Fibroblast of mammary gland (primary cell): ENCODE data around the gene PPOX.
A peak's percentile ranks its signal among the peaks of the same experiment; 100 is the strongest.

Experiments
- DNase-seq: peaks from one replicate; pipeline ENCODE4 v3.0.0-alpha.2; 2010; ENCODE audit warnings: low read depth
- H3K4me3 ChIP-seq: 2 replicates; pipeline ENCODE4 v1.5.1; 2011; ENCODE audit warnings: low read depth, mild to moderate bottlenecking, low read length, moderate library complexity; ENCODE audit not compliant: control insufficient read depth
- CTCF ChIP-seq: conservative IDR thresholded peaks from 2 replicates; pipeline ENCODE4 v1.5.1; 2011; ENCODE audit warnings: low read depth, low read length, inconsistent platforms; ENCODE audit not compliant: control insufficient read depth, insufficient read depth

The PPOX gene

GRCh38 chr1:161166669-161167548, 683 bp downstream of the PPOX start:
- no peak for TF ChIP-seq CTCF
- H3K4me3 ChIP-seq, result peak overlapping the region; percentile 81
- DNase-seq, result no peak

DNA sequence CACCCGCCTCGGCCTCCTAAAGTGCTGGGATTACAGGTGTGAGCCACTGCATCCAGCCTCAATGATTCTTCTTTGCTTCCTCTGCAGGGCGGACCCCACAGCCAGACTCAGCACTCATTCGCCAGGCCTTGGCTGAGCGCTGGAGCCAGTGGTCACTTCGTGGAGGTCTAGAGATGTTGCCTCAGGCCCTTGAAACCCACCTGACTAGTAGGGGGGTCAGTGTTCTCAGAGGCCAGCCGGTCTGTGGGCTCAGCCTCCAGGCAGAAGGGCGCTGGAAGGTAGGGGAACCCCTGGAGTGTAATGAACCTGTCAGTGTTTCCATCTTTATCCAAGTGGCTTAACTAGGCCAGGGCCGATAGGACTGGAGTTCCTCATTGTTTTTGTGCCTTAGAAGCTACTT, 2.7 kb downstream of the PPOX start:
- no peak for DNase-seq
- no peak overlapping the region for H3K4me3 ChIP-seq
- no peak for TF ChIP-seq CTCF

- peak; percentile 38 for DNase-seq
- H3K4me3 ChIP-seq, result no peak overlapping the region
- TF ChIP-seq CTCF, result peak; percentile 41
Measured at GRCh38 chr1:161171191-161171590, 5.0 kb downstream of the PPOX start.

- TF ChIP-seq CTCF, result no peak
- DNase-seq, result no peak
- H3K4me3 ChIP-seq, result no peak overlapping the region
Measured at GRCh38 chr1:161171696-161172095, 5.5 kb downstream of the PPOX start.

- DNase-seq, result no peak
- no peak overlapping the region for H3K4me3 ChIP-seq
- TF ChIP-seq CTCF, result no peak
Measured at GRCh38 chr1:161172349-161172748, 6.1 kb downstream of the PPOX start.

GRCh38 chr1:161172776-161173376, 6.7 kb downstream of the PPOX start:
- H3K4me3 ChIP-seq, result no peak overlapping the region
- TF ChIP-seq CTCF, result no peak
- DNase-seq, result peak; percentile 100
